NB4 (cell line): ENCODE data around the gene PRKAR1B.

Experiments used
- MYC ChIP-seq: IDR thresholded peaks from 2 replicates; pipeline ENCODE4 v1.6.1; 2011; ENCODE audit warnings: low read depth, low read length
- POLR2A ChIP-seq: IDR thresholded peaks from 2 replicates; pipeline ENCODE4 v1.6.1; 2011; ENCODE audit warnings: mild to moderate bottlenecking; ENCODE audit not compliant: insufficient read length; ENCODE audit errors: extremely low read depth
- TF ChIP-seq, protein P1 (sequence below): IDR thresholded peaks from one replicate; pipeline ENCODE4 v1.5.1; 2012; ENCODE audit warnings: low read depth, low read length

DNA sequence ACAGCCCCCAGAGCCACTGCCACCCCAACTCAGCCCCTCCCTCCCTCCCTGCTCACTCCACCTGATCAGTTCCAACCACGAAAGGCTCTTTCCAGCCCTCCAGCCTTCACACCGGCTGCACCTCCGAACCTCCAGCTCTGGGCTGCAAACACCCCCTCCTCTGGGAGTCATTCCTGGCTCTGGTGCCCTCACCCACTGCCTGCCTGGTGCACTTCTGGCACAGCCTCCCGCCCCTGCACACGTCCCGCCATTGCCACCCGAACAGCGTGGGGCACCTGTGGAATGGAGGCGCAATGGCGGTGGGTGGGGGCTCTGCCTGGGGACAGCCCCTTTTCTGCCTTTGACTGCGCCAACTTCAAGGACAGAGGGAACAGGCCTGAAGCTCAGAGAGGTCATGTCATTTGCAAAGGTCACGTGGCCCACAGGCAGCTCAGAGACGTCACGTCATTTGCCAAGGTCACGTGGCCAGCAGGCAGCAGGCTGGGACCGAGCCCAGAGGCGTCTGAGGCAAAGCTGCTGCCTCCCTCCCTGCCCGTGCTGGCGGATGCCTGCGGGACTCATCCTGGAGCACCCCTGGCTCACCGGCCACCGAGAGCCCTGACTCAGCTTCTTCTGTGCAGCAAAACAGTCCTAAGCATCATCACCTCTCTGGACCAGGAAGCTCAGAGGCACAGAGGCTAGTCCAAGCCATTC lies 76.6 kb downstream of the PRKAR1B start:
- TF ChIP-seq, protein P1, sequence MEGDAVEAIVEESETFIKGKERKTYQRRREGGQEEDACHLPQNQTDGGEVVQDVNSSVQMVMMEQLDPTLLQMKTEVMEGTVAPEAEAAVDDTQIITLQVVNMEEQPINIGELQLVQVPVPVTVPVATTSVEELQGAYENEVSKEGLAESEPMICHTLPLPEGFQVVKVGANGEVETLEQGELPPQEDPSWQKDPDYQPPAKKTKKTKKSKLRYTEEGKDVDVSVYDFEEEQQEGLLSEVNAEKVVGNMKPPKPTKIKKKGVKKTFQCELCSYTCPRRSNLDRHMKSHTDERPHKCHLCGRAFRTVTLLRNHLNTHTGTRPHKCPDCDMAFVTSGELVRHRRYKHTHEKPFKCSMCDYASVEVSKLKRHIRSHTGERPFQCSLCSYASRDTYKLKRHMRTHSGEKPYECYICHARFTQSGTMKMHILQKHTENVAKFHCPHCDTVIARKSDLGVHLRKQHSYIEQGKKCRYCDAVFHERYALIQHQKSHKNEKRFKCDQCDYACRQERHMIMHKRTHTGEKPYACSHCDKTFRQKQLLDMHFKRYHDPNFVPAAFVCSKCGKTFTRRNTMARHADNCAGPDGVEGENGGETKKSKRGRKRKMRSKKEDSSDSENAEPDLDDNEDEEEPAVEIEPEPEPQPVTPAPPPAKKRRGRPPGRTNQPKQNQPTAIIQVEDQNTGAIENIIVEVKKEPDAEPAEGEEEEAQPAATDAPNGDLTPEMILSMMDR = no peak
- TF ChIP-seq POLR2A (no peak), MYC (no peak)
